Uterus (tissue), 2 donors: ENCODE measurements around the gene HAS3.

Source experiments
- CTCF ChIP-seq, 4 experiments: fragments of 200-600 bp in 2 of 4; fragments of 450-650 bp in 2 of 4; sonication (generic) in 2 of 4; IDR thresholded peaks; one replicate each; pipeline ENCODE4 v1.5.1; 2016 to 2019; ENCODE audit warnings: antibody characterized with exemption in 4 of 4, mild to moderate bottlenecking in 2 of 4, moderate library complexity in 1 of 4
- POLR2A ChIP-seq, 2 donors: fragments of 450-650 bp; IDR thresholded peaks; one replicate each; pipeline ENCODE4 v1.6.1; 2016; ENCODE audit warnings: antibody characterized with exemption in 2 of 2, mild to moderate bottlenecking in 1 of 2, moderate library complexity in 1 of 2

- TF ChIP-seq POLR2A (IDR thresholded peaks at IDR 0.05) (peak; percentile 95 to 98), CTCF (IDR thresholded peaks at IDR 0.05) (peak in 2 of 4 experiments; percentile 22 to 32)
Measured at GRCh38 chr16:69132424-69133252, 27.2 kb downstream of the HAS3 start, which contains the start of the genes CHTF8 and UTP4.
